GM23338 (cell line): Measurements from ENCODE around the gene IGSF5.

ENCODE experiments used
- CTCF ChIP-seq, 2 experiments: fragments of 200-600 bp in 1 of 2; sonication (generic) in 1 of 2; conservative IDR thresholded peaks; 2 replicates each; pipeline versions ENCODE4 v1.5.1 to v1.6.1; 2016 to 2017; ENCODE audit warnings: antibody characterized with exemption in 2 of 2, low read depth in 2 of 2, mild to moderate bottlenecking in 2 of 2, moderate library complexity in 1 of 2
- EZH2 ChIP-seq: fragments of 200-600 bp; sonication (generic); IDR thresholded peaks from one replicate; pipeline ENCODE4 v1.8.0; 2017; ENCODE audit warnings: antibody characterized with exemption, mild to moderate bottlenecking, low read depth; ENCODE audit not compliant: unreplicated experiment
- POLR2AphosphoS5 ChIP-seq: IDR thresholded peaks from 2 replicates; pipeline ENCODE4 v1.6.1; 2016; ENCODE audit warnings: antibody characterized with exemption, low read depth

- TF ChIP-seq CTCF (conservative IDR thresholded peaks at IDR 0.05; ENCODE audit: low read depth in 2 of 2) (no peak), EZH2 (no peak), POLR2AphosphoS5 (no peak)
Observed at GRCh38 chr21:39727401-39728120, 17.4 kb upstream of the IGSF5 start.
